Measurements from ENCODE around the gene EML6. TPM values are rescaled to one million over a fixed set of nuclear protein-coding genes. Genes with fewer than 3 reads are reported as not detected.

EML6 gene
- total and polyA plus RNA-seq, 7 donors, result 0.38 to 9.3 (median 2.5) TPM

- no peak for DNase-seq
- H3K9me3 ChIP-seq, result peaks cover 4% of the 10 kb centered on the region
- H3K27me3 ChIP-seq (ENCODE audit: insufficient read depth in 3 of 3, low read length in 2 of 3), result no peaks in the 10 kb centered on the region
- TF ChIP-seq CTCF (IDR thresholded peaks at IDR 0.05), result no peak
- no peaks in the 10 kb centered on the region for H3K36me3 ChIP-seq (ENCODE audit: insufficient read depth in 1 of 2, low read depth in 1 of 2)
- ATAC-seq, result no peak
- H3K27ac ChIP-seq, result no peak overlapping the region
- WGBS, 3 donors, result 74 to 83% (median 82%) methylated on average over 1 of the region's 1 CpG
- peaks cover 10% of the 10 kb centered on the region for H3K4me1 ChIP-seq
- H3K4me3 ChIP-seq, result no peak overlapping the region
- intact Hi-C loops (cut with DNase I), result no loop called here
These were observed 200.7 kb downstream of the EML6 start for GRCh38 chr2:54924121-54924520.

GRCh38 chr2:54925022-54925421 lies 201.6 kb downstream of the EML6 start:
- DNase-seq, result no peak
- 79 to 93% (median 87%) methylated on average over 4 of the region's 4 CpGs for WGBS, 3 donors
- no peak overlapping the region for H3K4me3 ChIP-seq
- TF ChIP-seq CTCF (IDR thresholded peaks at IDR 0.05), result no peak
- no peaks in the 10 kb centered on the region for H3K27me3 ChIP-seq (ENCODE audit: insufficient read depth in 3 of 3, low read length in 2 of 3)
- intact Hi-C loops (cut with DNase I), result no loop called here
- no peaks in the 10 kb centered on the region for H3K36me3 ChIP-seq (ENCODE audit: insufficient read depth in 1 of 2, low read depth in 1 of 2)
- H3K27ac ChIP-seq, result no peak overlapping the region
- H3K4me1 ChIP-seq, result peaks cover 10% of the 10 kb centered on the region
- peaks cover 4% of the 10 kb centered on the region for H3K9me3 ChIP-seq
- no peak for ATAC-seq

- peak overlapping the region; percentile 78 for H3K27ac ChIP-seq
- H3K27me3 ChIP-seq (ENCODE audit: insufficient read depth in 3 of 3, low read length in 2 of 3), result no peaks in the 10 kb centered on the region
- H3K4me3 ChIP-seq, result peak overlapping the region; percentile 41
- H3K9me3 ChIP-seq, result no peaks in the 10 kb centered on the region
- H3K36me3 ChIP-seq (ENCODE audit: insufficient read depth in 1 of 2, low read depth in 1 of 2), result no peaks in the 10 kb centered on the region
- 22 to 38% (median 25%) methylated on average over 8 of the region's 8 CpGs for WGBS, 3 donors
- peaks cover 10% of the 10 kb centered on the region for H3K4me1 ChIP-seq
- no peak for TF ChIP-seq CTCF (IDR thresholded peaks at IDR 0.05)
- DNase-seq, result peak in 1 of 2 donors; percentile 65
- intact Hi-C loops (cut with DNase I), result no loop called here
- ATAC-seq, result peak; percentile 83 to 96 (median 90)
These were observed 203.8 kb downstream of the EML6 start for GRCh38 chr2:54927085-54927750.

GRCh38 chr2:54927751-54928615 lies 204.5 kb downstream of the EML6 start:
- TF ChIP-seq CTCF (IDR thresholded peaks at IDR 0.05), result no peak
- DNase-seq (no peak), ATAC-seq (peak; percentile 51 to 80 (median 60))
- intact Hi-C loops (cut with DNase I), result no loop called here
- Histone ChIP-seq H3K36me3 (ENCODE audit: insufficient read depth in 1 of 2, low read depth in 1 of 2) (no peaks in the 10 kb centered on the region), H3K4me3 (peak overlapping the region; percentile 41), H3K9me3 (no peaks in the 10 kb centered on the region), H3K27me3 (ENCODE audit: insufficient read depth in 3 of 3, low read length in 2 of 3) (no peaks in the 10 kb centered on the region), H3K4me1 (peaks cover 10% of the 10 kb centered on the region), H3K27ac (peak overlapping the region; percentile 78)
- WGBS, 3 donors, result 85 to 88% (median 87%) methylated on average over 16 of the region's 16 CpGs

All from psoas muscle (tissue), 8 donors.